Vagina (tissue), 2 donors: ENCODE data around the gene PRICKLE1. TPM values are rescaled to one million over a fixed set of nuclear protein-coding genes. Genes with fewer than 3 reads are reported as not detected.

Source experiments
- DNase-seq, 2 donors: peaks; one replicate each; pipeline ENCODE4 v3.0.0-alpha.2; 2017; ENCODE audit errors: extremely low spot score in 2 of 2
- H3K27ac ChIP-seq: fragments of 200-600 bp; sonication (generic); one replicate; pipeline ENCODE4 v1.5.1; 2019
- H3K27me3 ChIP-seq: fragments of 200-600 bp; sonication (generic); one replicate; pipeline ENCODE4 v1.5.1; 2019
- H3K36me3 ChIP-seq, 2 donors: fragments of 200-600 bp; sonication (generic); one replicate each; pipeline ENCODE4 v1.5.1; 2017 to 2019
- H3K4me1 ChIP-seq: fragments of 200-600 bp; sonication (generic); one replicate; pipeline ENCODE4 v1.5.1; 2019
- H3K4me3 ChIP-seq, 2 donors: fragments of 200-600 bp; sonication (generic); 1 replicate in 1 of 2; 2 replicates in 1 of 2; pipeline ENCODE4 v1.5.1; 2016 to 2019
- H3K9me3 ChIP-seq: fragments of 200-600 bp; sonication (generic); one replicate; pipeline ENCODE4 v1.5.1; 2019
- CTCF ChIP-seq, 3 experiments: fragments of 450-650 bp in 2 of 3; fragments of 200-600 bp in 1 of 3; sonication (generic) in 1 of 3; IDR thresholded peaks; one replicate each; pipeline ENCODE4 v1.5.1; 2017 to 2019; ENCODE audit warnings: antibody characterized with exemption in 3 of 3, mild to moderate bottlenecking in 2 of 3, moderate library complexity in 2 of 3
- POLR2A ChIP-seq, 2 donors: fragments of 450-650 bp; IDR thresholded peaks; one replicate each; pipeline ENCODE4 v1.6.1; 2017; ENCODE audit warnings: antibody characterized with exemption in 2 of 2, mild to moderate bottlenecking in 2 of 2, moderate library complexity in 2 of 2
- POLR2AphosphoS5 ChIP-seq, 2 donors: sonication (generic); formaldehyde crosslinking; IDR thresholded peaks; one replicate each; pipeline ENCODE4 v1.9.0; 2017; ENCODE audit warnings: antibody characterized with exemption in 2 of 2, mild to moderate bottlenecking in 2 of 2, low read depth in 1 of 2; ENCODE audit not compliant: insufficient read depth in 1 of 2
- intact Hi-C: fragments of 100-400 bp; cut with DNase I; formaldehyde crosslinking; loops from one replicate; pipeline ENCODE4 v1.15.1; 2023
- total RNA-seq: library from RNA; depleted of rRNA; stranded (reverse); fragments of >200 nt; gene quantifications from one replicate; pipeline ENCODE4 v1.2.3, GENCODE V29; 2016

Gene PRICKLE1
- total RNA-seq, 1 donor from 2014 or later: 25.3 TPM

GRCh38 chr12:42585841-42586216 is 3.7 kb downstream of the PRICKLE1 start:
- intact Hi-C loops: loop anchor here (5.0 to 10.0 kb wide), 2 partner anchors 101 to 111 kb away; no protein-coding TSS in a partner anchor
- Histone ChIP-seq H3K27me3 (no peaks in the 10 kb centered on the region), H3K27ac (no peak overlapping the region), H3K4me1 (peaks cover 57% of the 10 kb centered on the region), H3K36me3 (no peaks in the 10 kb centered on the region), H3K9me3 (no peaks in the 10 kb centered on the region), H3K4me3 (no peak overlapping the region)
- TF ChIP-seq CTCF (IDR thresholded peaks at IDR 0.05) (no peak), POLR2AphosphoS5 (IDR thresholded peaks at IDR 0.05; ENCODE audit: insufficient read depth in 1 of 2, low read depth in 1 of 2) (no peak), POLR2A (IDR thresholded peaks at IDR 0.05) (no peak)
- no peak for DNase-seq

- intact Hi-C loops: loop anchor here (5.0 to 10.0 kb wide), 2 partner anchors 100 to 112 kb away; no protein-coding TSS in a partner anchor
- TF ChIP-seq CTCF (IDR thresholded peaks at IDR 0.05) (no peak), POLR2AphosphoS5 (IDR thresholded peaks at IDR 0.05; ENCODE audit: insufficient read depth in 1 of 2, low read depth in 1 of 2) (no peak), POLR2A (IDR thresholded peaks at IDR 0.05) (no peak)
These were observed 4.2 kb downstream of the PRICKLE1 start for GRCh38 chr12:42585154-42585840.

GRCh38 chr12:42584651-42585111 is 4.9 kb downstream of the PRICKLE1 start:
- no peak for TF ChIP-seq CTCF (IDR thresholded peaks at IDR 0.05)
- TF ChIP-seq POLR2A (IDR thresholded peaks at IDR 0.05): no peak
- TF ChIP-seq POLR2AphosphoS5 (IDR thresholded peaks at IDR 0.05; ENCODE audit: insufficient read depth in 1 of 2, low read depth in 1 of 2): no peak
- no peak overlapping the region for H3K4me3 ChIP-seq
- peaks cover 49% of the 10 kb centered on the region for H3K4me1 ChIP-seq
- no peaks in the 10 kb centered on the region for H3K36me3 ChIP-seq
- no peak for DNase-seq
- H3K27me3 ChIP-seq: no peaks in the 10 kb centered on the region
- H3K9me3 ChIP-seq: no peaks in the 10 kb centered on the region
- H3K27ac ChIP-seq: peak overlapping the region; percentile 3
- intact Hi-C loops: loop anchor here (5.0 to 10.0 kb wide), 2 partner anchors 100 to 113 kb away; no protein-coding TSS in a partner anchor

More at GRCh38 chr12:42585154-42585840, 4.2 kb downstream of the PRICKLE1 start:
- DNase-seq: no peak
- Histone ChIP-seq H3K27ac (peak overlapping the region; percentile 3), H3K4me1 (peaks cover 52% of the 10 kb centered on the region), H3K4me3 (no peak overlapping the region), H3K9me3 (no peaks in the 10 kb centered on the region), H3K36me3 (no peaks in the 10 kb centered on the region), H3K27me3 (no peaks in the 10 kb centered on the region)

GRCh38 chr12:42583016-42583415 is 6.5 kb downstream of the PRICKLE1 start:
- no peak for DNase-seq
- TF ChIP-seq POLR2AphosphoS5 (IDR thresholded peaks at IDR 0.05; ENCODE audit: insufficient read depth in 1 of 2, low read depth in 1 of 2) (no peak), CTCF (IDR thresholded peaks at IDR 0.05) (no peak)
- intact Hi-C loops: loop anchor here (10.0 kb wide), 1 partner anchor 98 kb away; no protein-coding TSS in a partner anchor
- Histone ChIP-seq H3K36me3 (no peaks in the 10 kb centered on the region), H3K4me3 (no peak overlapping the region), H3K9me3 (no peaks in the 10 kb centered on the region), H3K4me1 (peaks cover 45% of the 10 kb centered on the region), H3K27ac (no peak overlapping the region), H3K27me3 (no peaks in the 10 kb centered on the region)

GRCh38 chr12:42582498-42582897 is 7.0 kb downstream of the PRICKLE1 start:
- Histone ChIP-seq H3K9me3 (no peaks in the 10 kb centered on the region), H3K36me3 (no peaks in the 10 kb centered on the region), H3K4me3 (no peak overlapping the region), H3K27ac (no peak overlapping the region), H3K4me1 (peaks cover 43% of the 10 kb centered on the region), H3K27me3 (no peaks in the 10 kb centered on the region)
- intact Hi-C loops: loop anchor here (10.0 kb wide), 1 partner anchor 98 kb away; no protein-coding TSS in a partner anchor
- TF ChIP-seq POLR2AphosphoS5 (IDR thresholded peaks at IDR 0.05; ENCODE audit: insufficient read depth in 1 of 2, low read depth in 1 of 2): no peak
- no peak for TF ChIP-seq CTCF (IDR thresholded peaks at IDR 0.05)
- no peak for TF ChIP-seq POLR2A (IDR thresholded peaks at IDR 0.05)
- DNase-seq: no peak
